ENCODE results near the gene CDK6.

- no peak for TF ChIP-seq POLR2A (IDR thresholded peaks at IDR 0.05)
- TF ChIP-seq CTCF (IDR thresholded peaks at IDR 0.05) = no peak
Observed at GRCh38 chr7:92633211-92633906, 203.0 kb downstream of the CDK6 start.

Measured in thyroid gland (tissue), 4 donors.